DND-41 (cell line): Measurements from ENCODE around the gene FGF13.

Source experiments
- ATAC-seq: fragments of 200-7000 bp; cut with Tn5 transposase; 3 replicates; pipeline ENCODE4 v1.9.1; 2021; ENCODE audit warnings: low read depth; ENCODE audit not compliant: insufficient read depth
- DNase-seq: peaks from one replicate; pipeline ENCODE4 v3.0.0-alpha.2; 2020
- H2AFZ ChIP-seq: 2 replicates; pipeline ENCODE4 v1.6.0; 2012; ENCODE audit warnings: low read depth, low read length
- H3K27ac ChIP-seq: 2 replicates; pipeline ENCODE4 v1.5.1; 2012; ENCODE audit warnings: low read length, inconsistent platforms
- H3K27me3 ChIP-seq: fragments of 200-600 bp; sonication (generic); 2 replicates; pipeline ENCODE4 v1.6.0; 2012; ENCODE audit warnings: low read length, mild to moderate bottlenecking, inconsistent platforms; ENCODE audit not compliant: insufficient read depth, poor library complexity
- H3K36me3 ChIP-seq: 2 replicates; pipeline ENCODE4 v1.5.1; 2012; ENCODE audit warnings: low read length, inconsistent platforms; ENCODE audit not compliant: insufficient read depth
- H3K4me1 ChIP-seq: 2 replicates; pipeline ENCODE4 v1.5.1; 2012; ENCODE audit warnings: mild to moderate bottlenecking, low read length; ENCODE audit not compliant: insufficient read depth
- H3K4me2 ChIP-seq: 2 replicates; pipeline ENCODE4 v1.6.0; 2012; ENCODE audit warnings: mild to moderate bottlenecking, moderate library complexity, low read length, inconsistent platforms; ENCODE audit not compliant: insufficient read depth
- H3K4me3 ChIP-seq, 2 experiments: fragments of 200-600 bp in 1 of 2; shearing (Covaris generic) in 1 of 2; 2 replicates each; pipeline ENCODE4 v1.5.1; 2012 to 2016; ENCODE audit warnings: inconsistent platforms in 2 of 2, low read length in 2 of 2, mild to moderate bottlenecking in 2 of 2, low read depth in 1 of 2, moderate library complexity in 1 of 2
- H3K79me2 ChIP-seq: 2 replicates; pipeline ENCODE4 v1.6.0; 2012; ENCODE audit warnings: low read length, inconsistent platforms; ENCODE audit not compliant: insufficient read depth
- H3K9ac ChIP-seq: 2 replicates; pipeline ENCODE4 v1.6.0; 2012; ENCODE audit warnings: low read depth, mild to moderate bottlenecking, inconsistent platforms, low read length, moderate library complexity
- H3K9me3 ChIP-seq: 2 replicates; pipeline ENCODE4 v1.5.1; 2012; ENCODE audit warnings: low read length, moderate library complexity, mild to moderate bottlenecking, inconsistent platforms; ENCODE audit not compliant: insufficient read depth, severe bottlenecking
- H4K20me1 ChIP-seq: 2 replicates; pipeline ENCODE4 v1.6.0; 2012; ENCODE audit warnings: low read length; ENCODE audit not compliant: insufficient read depth
- EZH2 ChIP-seq: IDR thresholded peaks from 3 replicates; pipeline ENCODE4 v1.6.1; 2012; ENCODE audit warnings: borderline replicate concordance, low read depth, mild to moderate bottlenecking, moderate library complexity, low read length, inconsistent platforms; ENCODE audit not compliant: severe bottlenecking
- TF ChIP-seq, protein P1 (sequence below): IDR thresholded peaks from 2 replicates; pipeline ENCODE4 v1.5.1; 2012; ENCODE audit warnings: borderline replicate concordance, low read length, moderate library complexity, mild to moderate bottlenecking; ENCODE audit not compliant: poor library complexity, severe bottlenecking; ENCODE audit errors: extremely low read depth

Gene FGF13

DNA sequence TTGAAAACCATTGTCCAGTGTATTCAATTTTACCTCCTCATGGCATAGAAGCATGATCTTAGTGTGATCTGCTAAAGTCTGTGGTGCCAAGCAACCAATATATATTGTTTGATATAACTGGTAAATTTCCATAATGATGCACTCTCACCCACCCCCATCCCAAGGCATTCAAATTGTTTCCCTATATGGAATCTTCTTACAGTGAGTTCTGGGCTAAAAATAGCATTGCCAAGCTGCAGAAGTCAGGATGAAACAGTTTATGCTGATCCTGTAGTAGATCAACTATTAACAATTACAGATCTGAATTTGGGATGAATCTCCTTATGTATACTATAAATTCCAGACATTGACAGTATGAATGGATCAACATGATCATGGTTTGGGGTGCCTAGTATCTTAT is 20.9 kb downstream of the FGF13 start:
- H3K79me2 ChIP-seq: no peaks in the 10 kb centered on the region
- no peak for TF ChIP-seq EZH2
- TF ChIP-seq, protein P1, sequence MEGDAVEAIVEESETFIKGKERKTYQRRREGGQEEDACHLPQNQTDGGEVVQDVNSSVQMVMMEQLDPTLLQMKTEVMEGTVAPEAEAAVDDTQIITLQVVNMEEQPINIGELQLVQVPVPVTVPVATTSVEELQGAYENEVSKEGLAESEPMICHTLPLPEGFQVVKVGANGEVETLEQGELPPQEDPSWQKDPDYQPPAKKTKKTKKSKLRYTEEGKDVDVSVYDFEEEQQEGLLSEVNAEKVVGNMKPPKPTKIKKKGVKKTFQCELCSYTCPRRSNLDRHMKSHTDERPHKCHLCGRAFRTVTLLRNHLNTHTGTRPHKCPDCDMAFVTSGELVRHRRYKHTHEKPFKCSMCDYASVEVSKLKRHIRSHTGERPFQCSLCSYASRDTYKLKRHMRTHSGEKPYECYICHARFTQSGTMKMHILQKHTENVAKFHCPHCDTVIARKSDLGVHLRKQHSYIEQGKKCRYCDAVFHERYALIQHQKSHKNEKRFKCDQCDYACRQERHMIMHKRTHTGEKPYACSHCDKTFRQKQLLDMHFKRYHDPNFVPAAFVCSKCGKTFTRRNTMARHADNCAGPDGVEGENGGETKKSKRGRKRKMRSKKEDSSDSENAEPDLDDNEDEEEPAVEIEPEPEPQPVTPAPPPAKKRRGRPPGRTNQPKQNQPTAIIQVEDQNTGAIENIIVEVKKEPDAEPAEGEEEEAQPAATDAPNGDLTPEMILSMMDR: no peak
- H3K27me3 ChIP-seq: no peaks in the 10 kb centered on the region
- no peaks in the 10 kb centered on the region for H4K20me1 ChIP-seq
- H3K4me3 ChIP-seq: no peak overlapping the region
- no peak overlapping the region for H3K9ac ChIP-seq
- H3K4me1 ChIP-seq: no peaks in the 10 kb centered on the region
- H2AFZ ChIP-seq: no peak overlapping the region
- ATAC-seq: no peak
- no peaks in the 10 kb centered on the region for H3K9me3 ChIP-seq
- DNase-seq: no peak
- no peak overlapping the region for H3K27ac ChIP-seq
- no peak overlapping the region for H3K4me2 ChIP-seq
- H3K36me3 ChIP-seq: no peaks in the 10 kb centered on the region

DNA sequence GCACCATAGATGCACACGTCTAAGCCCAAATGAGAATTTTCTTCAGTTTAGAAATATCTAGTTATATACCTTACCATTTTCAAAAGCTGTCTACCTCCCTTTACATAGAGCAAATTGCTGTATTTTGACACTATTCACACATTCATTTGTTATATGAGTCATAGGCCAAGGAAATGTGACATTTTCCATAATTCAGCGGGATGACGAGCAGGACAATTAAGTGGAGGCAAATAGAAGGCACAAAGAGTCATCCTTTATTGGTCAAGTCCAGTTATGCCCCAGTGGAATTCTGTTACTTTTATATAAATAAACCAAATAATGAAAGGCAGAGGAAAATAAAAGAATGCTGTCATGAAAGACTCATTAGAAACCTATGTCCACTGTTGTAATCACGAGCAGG is 27.9 kb downstream of the FGF13 start:
- ATAC-seq: no peak
- Histone ChIP-seq H3K27ac (no peak overlapping the region), H3K9ac (no peak overlapping the region), H3K4me1 (no peaks in the 10 kb centered on the region), H3K79me2 (no peaks in the 10 kb centered on the region), H4K20me1 (no peaks in the 10 kb centered on the region), H2AFZ (no peak overlapping the region), H3K36me3 (no peaks in the 10 kb centered on the region), H3K4me2 (no peak overlapping the region), H3K4me3 (no peak overlapping the region), H3K27me3 (no peaks in the 10 kb centered on the region), H3K9me3 (no peaks in the 10 kb centered on the region)
- no peak for DNase-seq
- TF ChIP-seq, protein P1: no peak
- no peak for TF ChIP-seq EZH2

DNA sequence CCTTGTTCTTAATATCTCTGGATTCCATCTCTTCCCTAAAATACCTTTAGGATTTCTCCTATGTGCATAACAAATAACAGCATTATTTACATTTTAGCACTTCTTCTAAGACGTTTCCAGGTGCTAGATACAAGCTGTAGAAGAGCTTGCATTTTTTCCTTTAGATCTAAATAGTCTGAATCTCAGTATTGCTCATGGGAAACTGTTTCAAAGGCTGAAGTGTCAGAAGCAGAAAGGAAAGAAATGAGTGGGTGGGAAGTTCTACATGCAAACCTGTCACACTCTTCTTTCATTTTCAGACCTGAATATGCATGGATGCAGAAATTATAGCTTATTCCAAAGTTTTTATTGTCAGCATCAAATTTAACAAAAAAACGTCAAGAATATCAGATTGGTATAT is 41.8 kb downstream of the FGF13 start:
- H2AFZ ChIP-seq: no peak overlapping the region

DNA sequence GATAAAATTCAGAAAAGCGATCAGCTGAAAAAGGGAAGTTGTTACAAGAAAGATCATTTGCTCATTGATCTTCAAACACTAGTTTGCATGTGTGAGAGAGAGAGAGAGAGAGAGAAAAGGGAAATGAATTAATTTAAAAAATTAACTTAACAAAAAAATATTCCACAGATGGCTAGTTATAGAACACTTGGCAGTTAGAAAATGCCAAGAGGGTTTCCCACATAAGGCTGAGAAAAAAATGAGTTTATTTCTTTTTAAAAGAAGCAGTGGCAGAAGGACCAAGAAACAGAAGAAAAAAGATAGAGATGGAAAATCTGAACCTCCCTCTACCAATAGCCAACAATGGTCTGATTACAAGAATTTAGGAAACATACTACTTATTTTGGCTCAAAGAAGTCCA is 47.1 kb downstream of the FGF13 start:
- no peak overlapping the region for H3K27ac ChIP-seq
- H2AFZ ChIP-seq: no peak overlapping the region
- H3K9ac ChIP-seq: no peak overlapping the region
- no peaks in the 10 kb centered on the region for H3K9me3 ChIP-seq
- H3K4me3 ChIP-seq: no peak overlapping the region
- H4K20me1 ChIP-seq: no peaks in the 10 kb centered on the region
- DNase-seq: no peak
- H3K4me1 ChIP-seq: no peaks in the 10 kb centered on the region
- no peaks in the 10 kb centered on the region for H3K79me2 ChIP-seq
- no peak for ATAC-seq
- H3K36me3 ChIP-seq: no peaks in the 10 kb centered on the region
- H3K4me2 ChIP-seq: no peak overlapping the region
- no peak for TF ChIP-seq EZH2
- TF ChIP-seq, protein P1: no peak
- H3K27me3 ChIP-seq: no peaks in the 10 kb centered on the region

More for the DNA sequence above, 41.8 kb downstream of the FGF13 start:
- H3K27me3 ChIP-seq: no peaks in the 10 kb centered on the region
- no peaks in the 10 kb centered on the region for H3K9me3 ChIP-seq
- no peaks in the 10 kb centered on the region for H4K20me1 ChIP-seq
- TF ChIP-seq, protein P1: no peak
- no peak for TF ChIP-seq EZH2
- no peaks in the 10 kb centered on the region for H3K36me3 ChIP-seq
- no peak overlapping the region for H3K27ac ChIP-seq
- no peak for ATAC-seq
- no peak overlapping the region for H3K4me3 ChIP-seq
- H3K9ac ChIP-seq: no peak overlapping the region
- H3K4me1 ChIP-seq: no peaks in the 10 kb centered on the region
- H3K4me2 ChIP-seq: no peak overlapping the region
- DNase-seq: no peak
- H3K79me2 ChIP-seq: no peaks in the 10 kb centered on the region
